Effector CD4-positive, alpha-beta T cell (primary cell): ENCODE results near the gene ANGPTL8.

Source experiments
- DNase-seq: peaks from one replicate; pipeline ENCODE4 v3.0.0-alpha.2; 2020

The ANGPTL8 gene

GRCh38 chr19:11238041-11238440 lies 1.4 kb upstream of the ANGPTL8 start:
- no peak for DNase-seq

GRCh38 chr19:11238781-11239376 lies 540 bp upstream of the ANGPTL8 start:
- DNase-seq, result no peak

GRCh38 chr19:11240008-11240444 lies 607 bp downstream of the ANGPTL8 start:
- DNase-seq, result no peak

GRCh38 chr19:11242025-11242424 lies 2.6 kb downstream of the ANGPTL8 start:
- no peak for DNase-seq

GRCh38 chr19:11242864-11243797 lies 3.7 kb downstream of the ANGPTL8 start:
- DNase-seq, result peak; percentile 75

- DNase-seq, result no peak
Observed at GRCh38 chr19:11243798-11244169, 4.4 kb downstream of the ANGPTL8 start.

- DNase-seq, result no peak
Observed at GRCh38 chr19:11244846-11245589, 5.6 kb downstream of the ANGPTL8 start.

- no peak for DNase-seq
Observed at GRCh38 chr19:11246941-11247340, 7.5 kb downstream of the ANGPTL8 start.

- no peak for DNase-seq
Observed at GRCh38 chr19:11247391-11247790, 8.0 kb downstream of the ANGPTL8 start.

GRCh38 chr19:11247934-11248333 lies 8.5 kb downstream of the ANGPTL8 start:
- DNase-seq, result no peak

GRCh38 chr19:11248852-11249251 lies 9.4 kb downstream of the ANGPTL8 start:
- DNase-seq, result no peak

- DNase-seq, result no peak
Observed at GRCh38 chr19:11251217-11251616, 11.8 kb downstream of the ANGPTL8 start.

GRCh38 chr19:11251650-11252314 lies 12.4 kb downstream of the ANGPTL8 start:
- DNase-seq, result no peak

- DNase-seq, result no peak
Observed at GRCh38 chr19:11252665-11253355, 13.4 kb downstream of the ANGPTL8 start.

- DNase-seq, result no peak
Observed at GRCh38 chr19:11254666-11255065, 15.2 kb downstream of the ANGPTL8 start.

- DNase-seq, result no peak
Observed at GRCh38 chr19:11256189-11256588, 16.8 kb downstream of the ANGPTL8 start.

- no peak for DNase-seq
Observed at GRCh38 chr19:11257846-11258380, 18.5 kb downstream of the ANGPTL8 start.

- no peak for DNase-seq
Observed at GRCh38 chr19:11260996-11261395, 21.6 kb downstream of the ANGPTL8 start.

GRCh38 chr19:11261431-11261970 lies 22.1 kb downstream of the ANGPTL8 start:
- no peak for DNase-seq

GRCh38 chr19:11261971-11262839 lies 22.8 kb downstream of the ANGPTL8 start, which contains the start of gene DOCK6:
DOCK6 (minus strand) TSS chr19:11262524; CDS start chr19:11262440, 84 bp downstream.
- no peak for DNase-seq

- DNase-seq, result no peak
Observed at GRCh38 chr19:11263726-11264125, 24.3 kb downstream of the ANGPTL8 start.
